ENCODE data around the gene SLC34A1.

GRCh38 chr5:177387405-177387804 is 3.2 kb downstream of the SLC34A1 start:
- TF ChIP-seq RAD21 (IDR thresholded peaks at IDR 0.05) = no peak
- TF ChIP-seq CTCF (IDR thresholded peaks at IDR 0.05; ENCODE audit: low read depth, low read length, missing input control) = no peak
- no peak for TF ChIP-seq REST (IDR thresholded peaks at IDR 0.05)
- no peak for TF ChIP-seq ATF3 (IDR thresholded peaks at IDR 0.05)
- no peak for TF ChIP-seq MAX (IDR thresholded peaks at IDR 0.05)
- no peak for TF ChIP-seq JUND (IDR thresholded peaks at IDR 0.05)
- no peak for TF ChIP-seq EGR1 (IDR thresholded peaks at IDR 0.05; ENCODE audit: low read depth in 2 of 2)
- TF ChIP-seq YY1 (IDR thresholded peaks at IDR 0.05) = no peak
- no peak for TF ChIP-seq GABPA (IDR thresholded peaks at IDR 0.05 in 1 of 2, conservative IDR thresholded peaks at IDR 0.05 in 1 of 2)
- TF ChIP-seq TAF1 (conservative IDR thresholded peaks at IDR 0.05) = no peak
